Measurements from ENCODE around the gene PCCA. TPM values are rescaled to one million over a fixed set of nuclear protein-coding genes. Genes with fewer than 3 reads are reported as not detected.

PCCA gene
- total RNA-seq, 2 donors from 2014 or later = 10.9 to 12.6 TPM

- H3K36me3 Mint-ChIP-seq = no peaks in the 10 kb centered on the region
- no peak for DNase-seq (ENCODE audit: low spot score in 2 of 2)
- H3K27ac Mint-ChIP-seq = no peak overlapping the region
- H3K9me3 Mint-ChIP-seq = no peaks in the 10 kb centered on the region
- no peak for ATAC-seq
Measured at GRCh38 chr13:100526318-100527000, 437.6 kb downstream of the PCCA start.

GRCh38 chr13:100527644-100528043, 438.8 kb downstream of the PCCA start:
- H3K27ac Mint-ChIP-seq = no peak overlapping the region
- no peaks in the 10 kb centered on the region for H3K9me3 Mint-ChIP-seq
- no peaks in the 10 kb centered on the region for H3K36me3 Mint-ChIP-seq
- DNase-seq (ENCODE audit: low spot score in 2 of 2) = no peak
- ATAC-seq = no peak

GRCh38 chr13:100528353-100528752, 439.5 kb downstream of the PCCA start:
- no peaks in the 10 kb centered on the region for H3K9me3 Mint-ChIP-seq
- no peak overlapping the region for H3K27ac Mint-ChIP-seq
- DNase-seq (ENCODE audit: low spot score in 2 of 2) = no peak
- no peaks in the 10 kb centered on the region for H3K36me3 Mint-ChIP-seq
- ATAC-seq = no peak

- no peak for ATAC-seq
- Mint-ChIP-seq H3K9me3 (no peaks in the 10 kb centered on the region), H3K27ac (peak overlapping the region in 1 of 2 donors; percentile 46), H3K36me3 (no peaks in the 10 kb centered on the region)
- DNase-seq (ENCODE audit: low spot score in 2 of 2) = peak in 1 of 2 donors; percentile 16
Measured at GRCh38 chr13:100528820-100529219, 439.9 kb downstream of the PCCA start.

- DNase-seq (ENCODE audit: low spot score in 2 of 2) = no peak
- no peaks in the 10 kb centered on the region for H3K9me3 Mint-ChIP-seq
- no peak overlapping the region for H3K27ac Mint-ChIP-seq
- ATAC-seq = no peak
- no peaks in the 10 kb centered on the region for H3K36me3 Mint-ChIP-seq
Measured at GRCh38 chr13:100529666-100530377, 440.9 kb downstream of the PCCA start.

GRCh38 chr13:100530671-100531213, 441.8 kb downstream of the PCCA start:
- H3K27ac Mint-ChIP-seq = no peak overlapping the region
- DNase-seq (ENCODE audit: low spot score in 2 of 2) = peak in 1 of 2 donors; percentile 20

GRCh38 chr13:100532090-100532766, 443.3 kb downstream of the PCCA start:
- ATAC-seq (no peak), DNase-seq (ENCODE audit: low spot score in 2 of 2) (no peak)
- H3K36me3 Mint-ChIP-seq = no peaks in the 10 kb centered on the region
- H3K9me3 Mint-ChIP-seq = no peaks in the 10 kb centered on the region
- H3K27ac Mint-ChIP-seq = no peak overlapping the region

More at GRCh38 chr13:100530671-100531213, 441.8 kb downstream of the PCCA start:
- ATAC-seq = no peak
- Mint-ChIP-seq H3K36me3 (no peaks in the 10 kb centered on the region), H3K9me3 (no peaks in the 10 kb centered on the region)

- no peak for DNase-seq (ENCODE audit: low spot score in 2 of 2)
- no peak for ATAC-seq
Measured at GRCh38 chr13:100532836-100533435, 444.0 kb downstream of the PCCA start.

GRCh38 chr13:100533588-100534041, 444.7 kb downstream of the PCCA start:
- ATAC-seq = no peak
- H3K9me3 Mint-ChIP-seq = no peaks in the 10 kb centered on the region

More at GRCh38 chr13:100532836-100533435, 444.0 kb downstream of the PCCA start:
- Mint-ChIP-seq H3K36me3 (no peaks in the 10 kb centered on the region), H3K27ac (no peak overlapping the region), H3K9me3 (no peaks in the 10 kb centered on the region)

GRCh38 chr13:100534147-100534843, 445.4 kb downstream of the PCCA start:
- Mint-ChIP-seq H3K27ac (no peak overlapping the region), H3K36me3 (no peaks in the 10 kb centered on the region), H3K9me3 (no peaks in the 10 kb centered on the region)
- DNase-seq (ENCODE audit: low spot score in 2 of 2) (no peak), ATAC-seq (no peak)

More at GRCh38 chr13:100533588-100534041, 444.7 kb downstream of the PCCA start:
- H3K36me3 Mint-ChIP-seq = no peaks in the 10 kb centered on the region
- no peak for DNase-seq (ENCODE audit: low spot score in 2 of 2)
- no peak overlapping the region for H3K27ac Mint-ChIP-seq

GRCh38 chr13:100534911-100535310, 446.0 kb downstream of the PCCA start:
- Mint-ChIP-seq H3K9me3 (no peaks in the 10 kb centered on the region), H3K36me3 (no peaks in the 10 kb centered on the region)

GRCh38 chr13:100535426-100536135, 446.7 kb downstream of the PCCA start:
- no peak for ATAC-seq
- Mint-ChIP-seq H3K36me3 (no peaks in the 10 kb centered on the region), H3K27ac (no peak overlapping the region), H3K9me3 (no peaks in the 10 kb centered on the region)
- DNase-seq (ENCODE audit: low spot score in 2 of 2) = no peak

More at GRCh38 chr13:100534911-100535310, 446.0 kb downstream of the PCCA start:
- no peak for ATAC-seq
- DNase-seq (ENCODE audit: low spot score in 2 of 2) = no peak
- no peak overlapping the region for H3K27ac Mint-ChIP-seq

- DNase-seq (ENCODE audit: low spot score in 2 of 2) = no peak
- H3K36me3 Mint-ChIP-seq = no peaks in the 10 kb centered on the region
- ATAC-seq = no peak
- peak overlapping the region in 1 of 2 donors; percentile 66 for H3K27ac Mint-ChIP-seq
- H3K9me3 Mint-ChIP-seq = no peaks in the 10 kb centered on the region
Measured at GRCh38 chr13:100536643-100537180, 447.8 kb downstream of the PCCA start.

GRCh38 chr13:100537486-100537885, 448.6 kb downstream of the PCCA start:
- Mint-ChIP-seq H3K27ac (no peak overlapping the region), H3K9me3 (no peaks in the 10 kb centered on the region), H3K36me3 (no peaks in the 10 kb centered on the region)
- ATAC-seq (no peak), DNase-seq (ENCODE audit: low spot score in 2 of 2) (no peak)

GRCh38 chr13:100537951-100538462, 449.1 kb downstream of the PCCA start:
- no peak for DNase-seq (ENCODE audit: low spot score in 2 of 2)
- ATAC-seq = no peak
- Mint-ChIP-seq H3K36me3 (no peaks in the 10 kb centered on the region), H3K9me3 (no peaks in the 10 kb centered on the region), H3K27ac (no peak overlapping the region)
